ENCODE data around the gene RBMS1. TPM values are rescaled to one million over a fixed set of nuclear protein-coding genes. Genes with fewer than 3 reads are reported as not detected.

RBMS1 gene
- total and polyA plus RNA-seq, 2 experiments from 2014 or later = 55.5 to 94.8 TPM

DNA sequence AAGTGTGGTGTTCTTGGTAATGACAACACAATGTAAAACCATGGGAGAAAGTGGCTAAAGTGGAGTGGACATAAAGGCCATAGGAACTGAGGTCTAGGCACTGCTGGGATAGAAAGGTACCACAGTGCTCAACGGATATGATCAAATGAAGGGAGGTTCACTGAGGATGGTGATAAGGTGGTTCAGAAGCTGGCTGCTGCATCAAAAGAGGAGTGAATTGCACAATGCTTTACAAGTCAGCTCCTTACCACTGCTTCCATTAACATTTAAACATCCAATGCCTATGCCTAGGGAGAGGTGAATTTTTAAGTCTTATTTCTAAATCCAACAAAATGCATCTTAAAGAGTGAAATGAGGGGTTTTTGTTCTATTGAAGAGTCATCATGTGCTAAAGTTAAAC, 193.4 kb downstream of the RBMS1 start (continued):
- TF ChIP-seq ETS1 (IDR thresholded peaks at IDR 0.05) = no peak
- no peak for TF ChIP-seq ZNF462 (CRISPR knock-in tag; IDR thresholded peaks at IDR 0.05)
- no peak for TF ChIP-seq EZH2phosphoT487 (IDR thresholded peaks at IDR 0.05; ENCODE audit: unreplicated experiment)

DNA sequence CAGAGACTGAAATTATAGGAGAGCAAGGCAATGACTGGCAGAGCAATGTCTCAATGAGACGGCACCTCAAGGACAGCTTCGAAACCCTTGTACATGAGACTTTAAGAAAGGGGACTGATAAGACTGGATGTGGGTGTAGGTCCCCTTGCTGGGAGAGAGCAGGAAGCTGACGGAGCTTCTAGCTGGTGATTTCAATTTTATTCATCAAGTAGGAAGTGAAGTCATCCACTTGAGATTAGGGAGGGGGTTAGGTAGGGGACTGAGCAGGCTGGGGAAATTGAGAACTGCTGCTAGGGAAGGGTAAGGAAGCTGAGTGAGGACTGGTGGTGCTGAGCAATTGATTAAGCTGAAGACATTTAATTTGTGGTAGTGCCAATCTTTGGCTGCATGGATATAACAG, 194.1 kb downstream of the RBMS1 start:
- peak overlapping the region; percentile 55; the same call in 1 of the 2 replicates for H3K27ac Mint-ChIP-seq
- Histone ChIP-seq H3K36me3 (ENCODE audit: insufficient read depth) (no peaks in the 10 kb centered on the region), H3K4me2 (no peak overlapping the region)

More for the DNA sequence above, 194.1 kb downstream of the RBMS1 start:
- no peaks in the 10 kb centered on the region for H3K27me3 Mint-ChIP-seq (ENCODE audit: insufficient read depth, low read depth, poor library complexity)
- ATAC-seq (no peak), DNase-seq (ENCODE audit: low spot score) (no peak)
- Histone ChIP-seq H3K27me3 (ENCODE audit: insufficient read depth) (no peaks in the 10 kb centered on the region), H3K27ac (ENCODE audit: low read depth) (no peak overlapping the region), H3K79me2 (replicated peaks; ENCODE audit: insufficient read depth) (no peaks in the 10 kb centered on the region), H3K4me3 (no peak overlapping the region), H3K4me1 (ENCODE audit: insufficient read depth) (peaks cover 11% of the 10 kb centered on the region), H4K20me1 (replicated peaks; ENCODE audit: insufficient read depth) (0 out of 2 replicates have a peak, but pooled peaks cover 3% of the 10 kb centered on the region), H3K9me2 (ENCODE audit: insufficient read depth) (no peaks in the 10 kb centered on the region), H2AFZ (no peak overlapping the region), H3F3A (replicated peaks; ENCODE audit: low read depth) (no peaks in the 10 kb centered on the region)
- no peak for TF ChIP-seq CREB1 (CRISPR knock-in tag; IDR thresholded peaks at IDR 0.05; ENCODE audit: low read depth)
- TF ChIP-seq, protein P1, sequence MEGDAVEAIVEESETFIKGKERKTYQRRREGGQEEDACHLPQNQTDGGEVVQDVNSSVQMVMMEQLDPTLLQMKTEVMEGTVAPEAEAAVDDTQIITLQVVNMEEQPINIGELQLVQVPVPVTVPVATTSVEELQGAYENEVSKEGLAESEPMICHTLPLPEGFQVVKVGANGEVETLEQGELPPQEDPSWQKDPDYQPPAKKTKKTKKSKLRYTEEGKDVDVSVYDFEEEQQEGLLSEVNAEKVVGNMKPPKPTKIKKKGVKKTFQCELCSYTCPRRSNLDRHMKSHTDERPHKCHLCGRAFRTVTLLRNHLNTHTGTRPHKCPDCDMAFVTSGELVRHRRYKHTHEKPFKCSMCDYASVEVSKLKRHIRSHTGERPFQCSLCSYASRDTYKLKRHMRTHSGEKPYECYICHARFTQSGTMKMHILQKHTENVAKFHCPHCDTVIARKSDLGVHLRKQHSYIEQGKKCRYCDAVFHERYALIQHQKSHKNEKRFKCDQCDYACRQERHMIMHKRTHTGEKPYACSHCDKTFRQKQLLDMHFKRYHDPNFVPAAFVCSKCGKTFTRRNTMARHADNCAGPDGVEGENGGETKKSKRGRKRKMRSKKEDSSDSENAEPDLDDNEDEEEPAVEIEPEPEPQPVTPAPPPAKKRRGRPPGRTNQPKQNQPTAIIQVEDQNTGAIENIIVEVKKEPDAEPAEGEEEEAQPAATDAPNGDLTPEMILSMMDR (conservative IDR thresholded peaks at IDR 0.05; ENCODE audit: low read depth in 2 of 2) = no peak
- TF ChIP-seq POLR2AphosphoS5 (IDR thresholded peaks at IDR 0.05; ENCODE audit: low read depth) = no peak
- TF ChIP-seq JUNB (IDR thresholded peaks at IDR 0.05; ENCODE audit: unreplicated experiment) = no peak
- TF ChIP-seq ZNF462 (CRISPR knock-in tag; IDR thresholded peaks at IDR 0.05) = no peak
- peaks cover 27% of the 10 kb centered on the region for H3K36me3 Mint-ChIP-seq (ENCODE audit: low read depth)
- H3K4me3 Mint-ChIP-seq = no peak overlapping the region
- peaks cover 20% of the 10 kb centered on the region for H3K4me1 Mint-ChIP-seq
- no peaks in the 10 kb centered on the region for H3K9me3 Mint-ChIP-seq

Measured in GM23338 (cell line).